GM18907 (cell line): ENCODE measurements around the gene CYTH1.

ENCODE experiments used
- ATAC-seq: cut with Tn5 transposase; IDR thresholded peaks from one replicate; pipeline ENCODE4 v1.9.1; 2021; ENCODE audit warnings: mild to moderate bottlenecking, moderate library complexity; ENCODE audit not compliant: unreplicated experiment

Gene CYTH1

GRCh38 chr17:78806451-78806850 lies 24.4 kb upstream of the CYTH1 start:
- no peak for ATAC-seq

DNA sequence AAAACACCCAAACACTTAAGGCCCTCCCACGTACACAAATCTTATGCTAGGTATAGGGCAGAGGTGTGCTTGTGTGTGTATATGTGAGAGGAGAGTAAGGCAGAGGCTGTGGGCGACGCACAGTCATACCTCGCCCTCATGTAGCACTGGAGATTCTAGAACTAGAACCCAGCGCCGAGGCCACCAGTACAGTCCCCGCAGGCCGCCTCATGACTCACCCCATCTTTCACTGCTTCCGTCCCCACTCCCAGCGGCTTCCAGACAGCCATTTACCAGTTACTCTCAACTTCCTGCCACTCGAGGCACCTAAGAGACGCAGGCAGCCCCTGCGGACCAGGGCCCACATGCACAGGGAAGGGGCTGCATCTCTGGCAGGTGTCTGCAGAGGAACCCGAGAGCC lies 23.2 kb upstream of the CYTH1 start:
- ATAC-seq, result no peak

DNA sequence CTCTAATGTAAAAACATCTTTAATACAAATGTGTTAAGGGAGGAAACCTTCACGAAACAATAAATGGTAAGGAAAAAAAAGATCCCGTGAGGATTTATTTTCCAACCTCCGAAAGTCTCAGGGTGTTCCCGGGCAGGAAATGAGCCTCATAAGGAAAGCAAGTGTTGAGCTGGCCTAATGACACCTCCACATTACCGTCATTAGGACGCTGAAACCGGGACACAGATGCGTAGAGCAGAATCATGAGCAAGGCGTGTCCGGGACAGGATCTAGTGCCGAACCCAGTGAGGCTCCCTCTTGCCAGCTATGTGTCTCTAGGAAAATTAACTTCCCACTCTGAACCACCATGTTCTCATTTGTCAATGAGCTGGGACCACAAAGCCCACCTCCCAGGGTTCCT lies 22.7 kb upstream of the CYTH1 start:
- no peak for ATAC-seq

- no peak for ATAC-seq
Observed at GRCh38 chr17:78803186-78803845, 21.2 kb upstream of the CYTH1 start.

DNA sequence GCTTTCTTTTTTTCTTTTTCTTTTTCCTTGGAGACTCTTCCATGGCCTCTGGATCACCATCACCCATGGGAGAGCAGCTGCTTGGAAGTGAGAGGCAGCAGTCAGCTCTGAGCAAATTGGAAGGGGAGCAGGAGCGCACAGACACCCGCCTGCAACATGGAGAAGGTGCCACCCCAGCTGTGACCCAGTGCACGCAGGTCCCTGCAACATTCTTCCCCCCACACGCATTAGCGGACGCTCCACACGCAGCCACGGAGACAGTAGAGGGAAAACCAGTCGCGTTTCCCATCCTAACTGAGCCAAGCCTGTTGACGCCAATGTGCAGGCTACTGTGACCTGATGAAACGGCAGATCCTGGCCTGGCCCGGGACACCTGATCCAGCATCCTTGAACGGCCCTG lies 20.4 kb upstream of the CYTH1 start:
- ATAC-seq, result no peak

GRCh38 chr17:78802008-78802407 lies 19.9 kb upstream of the CYTH1 start:
- ATAC-seq, result no peak

DNA sequence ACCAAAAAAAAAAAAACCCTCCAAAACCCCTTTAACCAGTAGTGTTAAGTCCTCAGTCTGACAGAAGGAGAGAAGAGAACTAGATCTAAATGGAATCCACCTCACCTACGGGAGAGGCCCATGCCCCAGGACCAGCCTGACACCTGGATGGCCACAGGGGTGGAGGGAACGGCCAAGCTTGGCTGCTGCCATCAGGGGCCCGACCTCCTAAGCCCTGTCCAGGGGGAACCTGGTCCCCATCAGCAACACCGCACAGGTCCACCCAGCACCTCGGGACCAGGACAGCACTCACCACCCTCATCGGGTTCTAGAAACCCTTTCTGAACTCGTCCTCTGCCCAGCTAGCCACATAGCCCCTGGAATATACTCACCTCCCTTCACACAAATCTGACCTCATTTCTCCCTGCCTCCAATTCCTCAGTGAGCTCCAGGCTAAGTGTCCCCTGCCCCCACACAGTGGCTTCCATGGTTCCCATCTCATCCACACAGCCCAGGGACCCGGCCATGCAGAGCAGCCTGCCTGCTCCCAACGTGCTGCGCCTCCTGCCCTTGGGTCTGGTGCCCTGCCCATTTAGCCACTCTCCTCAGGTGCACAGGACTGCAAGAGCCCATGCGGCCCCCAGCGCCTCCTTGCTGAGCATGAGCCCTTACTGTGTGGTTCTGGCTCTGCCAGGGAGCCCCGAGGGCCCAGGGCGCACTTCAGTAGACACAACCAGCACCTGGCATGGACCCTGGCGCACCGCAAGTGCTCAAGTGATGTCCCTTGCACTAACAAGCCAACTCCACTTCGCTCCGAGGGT lies 18.3 kb upstream of the CYTH1 start:
- no peak for ATAC-seq

DNA sequence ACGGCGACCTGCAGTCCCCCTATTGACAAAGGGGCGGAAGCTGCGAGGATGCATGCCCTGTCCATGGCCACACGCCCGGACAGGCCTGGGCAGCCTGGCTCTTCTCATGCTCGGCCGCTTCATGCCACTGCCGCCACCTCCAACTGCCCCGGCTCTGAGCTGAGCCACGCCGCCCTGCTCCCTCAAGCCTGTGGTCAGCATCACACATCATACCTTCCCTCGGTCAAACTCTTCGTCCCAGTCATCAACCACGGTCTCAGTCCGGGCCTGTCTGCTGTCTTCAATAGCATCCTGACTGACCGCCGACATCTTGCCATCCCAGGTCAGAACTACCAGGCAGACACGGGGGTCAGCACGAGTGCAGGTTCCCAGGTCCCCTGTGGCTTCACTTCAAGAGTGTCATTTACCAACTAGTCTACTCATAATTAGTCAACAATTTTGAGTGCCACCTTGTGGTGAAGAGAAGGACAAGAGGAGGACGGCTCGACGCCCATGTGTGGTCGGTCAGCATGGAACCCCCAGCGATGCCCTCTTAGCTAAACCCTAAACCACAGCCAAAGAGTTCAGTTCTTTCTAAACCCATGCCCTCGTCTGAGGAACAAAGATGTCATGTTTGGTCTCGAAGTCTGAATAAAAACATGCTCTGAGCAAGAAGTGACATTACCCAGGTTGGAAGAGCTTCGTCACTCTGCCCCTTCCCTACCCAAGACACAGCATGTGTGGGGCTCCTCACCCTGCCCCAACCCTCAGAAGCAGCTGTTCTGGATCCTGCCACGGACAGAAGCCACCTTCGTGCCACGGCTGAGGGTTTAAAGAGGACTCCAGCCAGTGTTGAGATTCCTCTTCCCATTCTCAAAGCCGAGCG lies 16.9 kb upstream of the CYTH1 start:
- ATAC-seq, result no peak

GRCh38 chr17:78797691-78798585 lies 15.9 kb upstream of the CYTH1 start:
- ATAC-seq, result no peak

- ATAC-seq, result no peak
Observed at GRCh38 chr17:78797213-78797612, 15.1 kb upstream of the CYTH1 start.

- ATAC-seq, result no peak
Observed at GRCh38 chr17:78796517-78796900, 14.4 kb upstream of the CYTH1 start.

DNA sequence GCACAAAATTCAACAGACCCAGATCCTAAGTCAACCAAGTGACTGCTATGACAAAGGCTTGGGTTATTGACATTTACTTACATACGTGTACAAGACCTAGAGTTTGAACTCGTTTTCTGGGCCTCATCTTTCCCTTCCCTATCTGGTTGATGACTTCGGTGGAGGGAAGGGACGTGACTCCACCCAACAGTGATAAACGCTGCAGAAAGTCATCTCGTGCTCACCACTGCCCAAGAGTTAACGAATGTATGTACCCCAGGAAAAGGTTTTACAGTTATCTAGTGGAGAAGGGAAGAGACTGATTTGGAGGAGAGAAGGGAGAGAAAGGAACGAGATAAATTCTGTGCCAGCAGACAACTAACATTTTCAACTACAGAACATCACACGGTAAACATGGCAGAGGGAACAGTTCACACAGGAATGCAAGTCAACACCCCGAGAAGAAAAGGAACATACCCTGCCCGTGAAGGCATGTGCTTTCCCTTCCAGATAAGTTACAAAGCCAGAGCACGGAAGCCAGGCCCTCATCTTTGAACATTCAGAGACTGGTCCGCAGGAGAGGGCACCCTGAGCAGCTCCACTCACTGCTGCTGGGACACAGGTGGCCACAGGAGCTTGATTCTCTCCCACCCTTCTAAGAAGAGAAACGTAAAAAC lies 13.9 kb upstream of the CYTH1 start:
- ATAC-seq, result no peak

GRCh38 chr17:78794864-78795640 lies 13.0 kb upstream of the CYTH1 start:
- ATAC-seq, result no peak

GRCh38 chr17:78794399-78794798 lies 12.3 kb upstream of the CYTH1 start:
- no peak for ATAC-seq

- no peak for ATAC-seq
Observed at GRCh38 chr17:78793968-78794367, 11.9 kb upstream of the CYTH1 start.

GRCh38 chr17:78793415-78793814 lies 11.3 kb upstream of the CYTH1 start:
- ATAC-seq, result no peak

DNA sequence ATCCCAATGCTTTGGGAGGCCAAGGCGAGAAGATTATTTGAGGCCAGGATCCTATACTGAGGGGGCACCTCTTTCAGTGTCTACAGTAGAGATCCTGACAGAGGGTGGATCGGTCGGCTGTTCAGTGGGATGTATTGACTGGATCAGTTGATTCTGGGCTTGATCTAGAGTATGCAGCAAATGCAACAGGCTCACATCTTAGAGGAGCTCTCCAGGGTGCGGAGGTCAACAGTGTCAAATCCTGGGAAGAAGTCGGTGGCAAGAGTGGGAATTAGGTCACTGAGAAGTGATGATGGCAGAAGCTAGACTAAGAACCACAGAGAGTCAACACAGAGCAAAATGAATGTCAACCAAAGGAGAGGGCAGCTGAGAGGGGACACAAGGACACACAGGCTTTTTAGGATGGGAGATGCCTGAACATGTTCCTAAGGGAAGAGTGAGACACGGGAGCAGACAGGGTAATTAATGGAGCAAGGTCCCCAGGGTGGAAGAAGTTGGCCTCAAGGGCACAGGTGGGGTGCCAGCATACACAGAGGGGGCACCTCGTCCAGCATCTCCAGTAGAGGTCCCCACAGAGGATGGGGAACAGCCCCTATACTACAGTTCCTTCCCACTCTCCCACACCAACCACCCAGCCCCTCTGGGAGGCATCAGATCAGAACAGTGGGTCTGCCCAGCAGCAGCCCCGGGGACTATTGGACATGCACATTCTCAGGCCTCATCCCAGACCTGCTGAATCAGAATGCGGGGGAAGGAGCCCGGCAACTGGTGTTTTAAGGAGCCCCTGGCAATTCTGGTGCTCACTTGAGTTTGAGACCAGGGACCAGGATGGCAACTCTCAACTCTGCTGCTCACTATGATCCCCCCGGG lies 10.0 kb upstream of the CYTH1 start:
- ATAC-seq, result no peak

GRCh38 chr17:78790552-78790951 lies 8.5 kb upstream of the CYTH1 start:
- ATAC-seq, result no peak
